ACHN (cell line): ENCODE measurements around the gene DEGS1.

ENCODE experiments used
- DNase-seq: peaks from one replicate; pipeline ENCODE4 v3.0.0-alpha.2; 2015
- in situ Hi-C: cut with HindIII; loops from 2 replicates; pipeline ENCODE4 v1.10.0; 2017; ENCODE audit warnings: low sequenced_read_pairs, low pct_ligation_motif_present, low pct_unique_long_range_greater_than_20kb

Gene DEGS1

DNA sequence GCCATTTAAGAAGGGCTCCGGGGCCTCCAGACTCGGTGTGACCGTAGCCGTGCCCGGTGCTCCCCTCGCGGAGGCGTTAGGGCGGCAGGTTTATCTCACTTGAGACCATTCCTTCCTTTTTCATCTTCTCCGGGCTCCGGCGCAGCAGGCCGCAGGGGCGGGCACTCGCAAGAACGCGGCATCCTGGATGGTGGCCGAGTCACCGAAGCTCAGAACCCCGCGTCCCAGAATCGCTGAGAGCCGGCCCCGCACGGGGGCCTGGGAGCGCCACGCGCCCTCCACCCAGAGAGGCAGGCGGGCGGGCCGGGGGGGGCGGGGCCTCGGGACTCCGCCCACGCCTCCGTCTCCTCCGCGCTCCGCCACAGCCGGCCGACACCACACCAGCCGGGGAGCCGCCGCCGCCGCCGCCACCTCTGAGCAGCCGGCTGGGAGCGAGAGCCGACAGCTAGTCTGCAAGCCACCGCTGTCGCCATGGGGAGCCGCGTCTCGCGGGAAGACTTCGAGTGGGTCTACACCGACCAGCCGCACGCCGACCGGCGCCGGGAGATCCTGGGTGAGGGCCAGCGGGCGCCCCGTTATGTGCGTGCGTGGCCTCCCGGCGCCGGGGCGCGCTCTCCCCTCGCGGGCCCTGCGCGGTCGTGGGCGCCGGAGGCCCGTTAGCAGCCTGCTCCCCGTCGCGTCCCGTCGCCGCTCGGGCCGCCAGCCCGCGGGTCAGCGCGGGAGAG, at the start of gene DEGS1:
DEGS1 (plus strand) TSS at position 375 of the 725 bp plus-strand sequence; CDS start at position 472, 97 bp downstream.
- peak; percentile 95 for DNase-seq
- in situ Hi-C loops = no loop called here

- in situ Hi-C loops = no loop called here
- DNase-seq = no peak
Measured at GRCh38 chr1:224133741-224134299, 49.2 kb upstream of the DEGS1 start.

DNA sequence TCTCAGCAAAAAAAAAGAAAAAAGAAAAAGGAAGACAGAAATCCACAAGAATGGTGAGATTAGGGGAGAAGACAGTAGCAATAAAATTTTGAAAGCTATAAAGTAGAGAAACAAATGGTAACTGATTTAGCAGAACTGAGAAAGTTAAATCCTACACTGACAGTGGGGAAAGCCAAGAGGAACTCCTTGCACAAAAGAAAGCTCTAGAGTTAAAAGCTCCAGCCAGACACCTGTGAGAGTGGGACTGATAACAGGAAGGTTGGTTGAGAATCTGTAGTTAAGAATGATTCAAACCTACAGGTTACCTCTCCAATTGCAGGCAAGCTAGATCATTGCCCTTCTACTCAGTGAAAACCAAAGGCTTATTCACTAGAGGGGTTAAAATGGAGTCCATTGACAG, 45.5 kb upstream of the DEGS1 start:
- in situ Hi-C loops = no loop called here
- DNase-seq = no peak

DNA sequence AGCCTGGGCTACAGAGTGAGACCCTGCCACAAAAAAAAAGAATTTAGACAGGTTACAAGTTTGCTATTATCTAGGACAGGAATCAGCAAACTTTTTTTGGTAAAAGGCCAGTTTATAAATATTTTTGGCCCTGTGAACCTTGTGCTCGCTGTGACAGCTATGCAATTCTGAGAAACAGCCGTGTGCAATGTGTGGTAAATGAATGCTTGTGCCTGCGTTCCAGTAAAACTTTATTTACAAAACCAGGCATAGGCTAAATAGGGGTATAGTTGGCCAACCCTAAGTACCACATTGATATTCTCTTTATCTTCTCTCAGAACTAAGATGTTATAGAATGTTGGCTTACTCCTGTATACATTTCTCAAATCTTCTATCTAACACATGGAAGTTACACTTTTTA, 44.8 kb upstream of the DEGS1 start:
- in situ Hi-C loops = no loop called here
- DNase-seq = no peak

DNA sequence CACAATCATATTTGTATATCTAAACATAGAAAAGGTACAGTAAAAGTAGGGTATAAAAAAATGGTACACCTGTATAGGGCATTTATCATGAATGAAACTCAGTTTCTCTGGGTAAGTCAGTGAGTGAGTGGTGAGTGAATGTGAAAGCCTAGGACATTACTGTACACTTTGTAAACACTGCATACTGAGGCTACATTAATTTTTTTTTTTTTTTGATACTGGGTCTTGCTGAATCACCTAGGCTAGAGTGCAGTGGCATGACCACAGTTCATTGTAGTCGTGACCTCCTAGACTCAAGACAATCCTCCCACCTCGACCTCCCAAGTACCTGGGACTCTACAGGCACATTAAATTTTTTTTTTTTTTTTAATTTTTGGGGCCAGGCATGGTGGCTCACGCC, 41.3 kb upstream of the DEGS1 start:
- in situ Hi-C loops = no loop called here
- no peak for DNase-seq

DNA sequence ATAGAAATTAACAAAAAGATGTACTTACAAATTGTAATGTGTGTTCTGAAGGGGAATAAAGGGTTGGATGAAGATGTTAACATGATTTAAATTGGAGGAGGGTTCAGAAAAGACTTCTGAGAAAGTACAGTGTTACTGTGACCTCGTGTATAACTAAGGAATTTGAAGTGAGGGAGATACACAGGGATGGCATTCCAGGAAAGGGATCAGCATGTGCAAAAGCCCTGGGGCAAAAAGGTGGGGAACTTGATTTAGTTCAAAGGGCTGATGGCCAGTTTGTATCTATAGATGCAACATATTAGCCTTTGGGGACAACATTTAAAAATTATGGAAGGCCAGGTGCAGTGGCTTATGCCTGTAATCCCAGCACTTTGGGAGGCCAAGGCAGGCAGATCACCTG, 33.3 kb upstream of the DEGS1 start:
- no peak for DNase-seq
- in situ Hi-C loops = no loop called here

DNA sequence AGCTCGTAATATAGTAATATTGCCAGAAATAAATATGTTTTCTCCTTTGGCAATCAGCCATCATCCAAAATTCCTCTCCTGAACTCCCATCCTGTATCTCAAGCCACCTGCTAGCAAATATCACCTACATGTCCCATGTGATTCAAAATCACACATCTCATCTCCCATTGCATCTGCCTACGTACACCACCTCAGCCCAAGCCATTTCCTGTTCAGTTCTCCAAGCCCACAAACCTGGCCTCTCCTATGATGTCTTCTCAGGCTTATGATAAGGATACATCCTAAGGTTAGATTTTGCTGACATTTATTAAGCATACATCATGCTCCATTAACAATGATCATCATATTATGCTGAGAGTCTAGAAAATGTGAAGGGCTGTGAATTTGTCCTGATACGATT, 31.9 kb upstream of the DEGS1 start:
- in situ Hi-C loops = no loop called here
- no peak for DNase-seq

- in situ Hi-C loops = no loop called here
- no peak for DNase-seq
Measured at GRCh38 chr1:224157316-224157715, 25.7 kb upstream of the DEGS1 start.

GRCh38 chr1:224159541-224159940, 23.5 kb upstream of the DEGS1 start:
- in situ Hi-C loops = no loop called here
- DNase-seq = no peak

- in situ Hi-C loops = no loop called here
- no peak for DNase-seq
Measured at GRCh38 chr1:224160171-224160682, 22.8 kb upstream of the DEGS1 start.

DNA sequence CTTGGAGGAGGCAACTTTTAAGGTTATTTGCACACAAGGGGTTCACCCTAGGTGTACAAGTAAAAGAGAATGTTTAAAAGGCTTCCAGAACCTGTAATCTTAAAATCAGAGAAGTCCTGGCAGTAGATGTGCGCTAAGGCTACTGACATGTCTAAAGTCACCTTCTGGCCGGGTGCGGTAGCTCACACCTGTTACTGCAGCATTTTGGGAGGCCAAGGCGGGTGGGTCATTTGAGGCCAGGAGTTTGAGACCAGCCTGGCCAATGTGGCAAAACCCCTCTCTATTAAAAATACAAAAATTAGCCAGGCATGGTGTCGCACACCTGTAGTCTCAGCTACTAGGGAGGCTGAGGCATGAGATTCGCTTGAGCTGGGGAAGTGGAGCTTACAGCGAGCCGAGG, 20.3 kb upstream of the DEGS1 start:
- in situ Hi-C loops = no loop called here
- no peak for DNase-seq

DNA sequence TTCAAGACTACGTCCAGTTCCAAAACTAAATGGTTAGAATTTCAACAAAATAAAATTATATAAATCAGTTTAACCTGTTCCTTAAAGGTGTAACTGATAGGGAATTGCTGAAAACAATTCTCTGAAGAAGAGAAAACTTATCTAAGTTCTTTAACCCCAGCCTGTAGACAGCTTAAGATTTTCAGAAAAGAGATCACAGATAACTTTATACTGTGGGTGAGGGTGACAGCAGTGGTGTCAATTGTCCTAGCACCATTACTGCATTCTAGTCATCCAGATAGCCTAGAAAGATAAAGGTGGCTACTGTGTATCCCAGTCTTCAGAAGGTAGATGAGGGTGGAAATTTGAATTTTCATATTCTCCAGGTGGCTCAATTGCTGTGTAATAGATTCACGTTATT, 19.7 kb upstream of the DEGS1 start:
- no peak for DNase-seq
- in situ Hi-C loops = no loop called here

- in situ Hi-C loops = no loop called here
- DNase-seq = peak; percentile 86
Measured at GRCh38 chr1:224168859-224169380, 14.1 kb upstream of the DEGS1 start.

GRCh38 chr1:224169718-224170270, 13.2 kb upstream of the DEGS1 start:
- in situ Hi-C loops = no loop called here
- no peak for DNase-seq

DNA sequence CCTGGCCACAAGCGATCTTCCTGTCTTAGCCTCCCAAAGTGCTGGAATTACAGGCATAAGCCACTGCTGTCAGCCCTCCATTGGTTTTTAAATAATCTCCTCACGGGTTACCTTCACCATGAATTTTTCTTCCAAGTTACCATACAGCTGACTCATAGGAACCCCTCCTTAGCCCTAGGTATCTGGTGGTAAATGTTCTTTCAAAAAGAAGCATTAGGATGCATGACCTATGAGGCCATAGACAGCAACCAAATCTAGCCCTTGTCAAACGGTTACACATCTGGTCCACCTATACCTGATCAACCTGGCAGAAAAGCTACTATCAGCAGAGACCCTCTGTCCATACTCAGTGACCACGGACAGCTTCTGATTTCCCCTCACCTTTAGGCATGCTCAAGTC, 12.7 kb upstream of the DEGS1 start:
- no peak for DNase-seq
- in situ Hi-C loops = no loop called here

DNA sequence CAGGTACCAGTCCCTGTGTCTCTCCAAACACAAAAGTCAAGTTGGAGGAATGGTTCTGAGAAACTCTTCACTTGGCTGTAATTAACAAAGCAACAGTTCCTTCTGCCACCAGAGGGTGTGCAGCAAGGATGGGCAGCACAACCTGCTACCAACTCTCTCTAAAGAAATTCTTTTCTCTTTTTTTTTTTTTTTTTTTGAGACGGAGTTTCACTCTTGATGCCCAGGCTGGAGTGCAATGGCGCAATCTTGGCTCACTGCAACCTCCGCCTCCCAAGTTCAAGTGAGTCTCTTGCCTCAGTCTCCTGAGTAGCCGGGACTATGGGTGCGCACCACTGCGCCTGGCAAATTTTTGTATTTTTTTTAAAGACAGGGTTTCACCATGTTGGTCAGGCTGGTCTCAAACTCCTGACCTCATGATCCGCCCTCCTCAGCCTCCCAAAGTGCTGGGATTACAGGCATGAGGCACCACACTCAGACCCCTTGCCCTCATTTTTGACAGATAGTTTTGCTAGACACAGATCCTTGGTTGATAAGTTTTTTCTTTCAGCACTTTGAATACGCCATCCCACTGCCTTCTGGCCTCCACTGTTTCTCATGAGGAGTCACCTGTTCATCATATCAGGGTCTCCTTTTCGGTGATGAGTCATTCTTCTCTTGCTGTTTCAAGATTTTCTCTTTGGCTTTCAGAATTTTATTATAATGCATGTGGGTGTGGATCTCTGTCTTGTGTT, 12.1 kb upstream of the DEGS1 start:
- peak; percentile 64 for DNase-seq
- in situ Hi-C loops = no loop called here

- in situ Hi-C loops = no loop called here
- no peak for DNase-seq
Measured at GRCh38 chr1:224172229-224172628, 10.8 kb upstream of the DEGS1 start.

DNA sequence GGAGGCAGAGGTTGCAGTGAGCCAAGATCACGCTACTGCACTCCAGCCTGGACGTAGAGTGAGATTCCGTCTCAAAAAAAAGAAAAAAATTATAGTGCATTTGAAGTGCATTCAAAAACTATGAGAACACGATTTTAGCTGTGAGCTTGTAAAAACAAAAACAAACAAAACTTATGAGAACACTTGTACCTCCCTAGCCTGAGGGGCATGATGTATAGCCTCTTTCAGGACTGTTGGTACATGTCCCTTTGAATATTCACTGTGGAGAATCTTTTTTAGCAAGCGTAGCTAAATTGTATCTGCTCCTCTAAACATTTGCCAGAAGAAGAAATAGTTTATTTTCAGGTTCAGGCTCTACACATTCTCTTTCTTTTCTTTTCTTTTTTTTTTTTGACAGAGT, 9.5 kb upstream of the DEGS1 start:
- DNase-seq = no peak
- in situ Hi-C loops = no loop called here

- in situ Hi-C loops = no loop called here
- no peak for DNase-seq
Measured at GRCh38 chr1:224175617-224176016, 7.4 kb upstream of the DEGS1 start.
